Small intestine (tissue), 7 donors: ENCODE data around the gene HS6ST3. TPM values are rescaled to one million over a fixed set of nuclear protein-coding genes. Genes with fewer than 3 reads are reported as not detected.

Experiments
- DNase-seq, 2 donors: peaks; one replicate each; pipeline versions ENCODE4 v3.0.0 to v3.0.0-alpha.2; 2013
- FAIRE-seq: peaks from 2 replicates; lab custom pipeline; 2012; peaks lifted over from hg19 to GRCh38; lab: Jason Lieb, UNC
- H3K27ac ChIP-seq, 3 donors: one replicate each; pipeline ENCODE4 v1.5.1; 2013; ENCODE audit warnings: low read length in 2 of 3, mild to moderate bottlenecking in 2 of 3, control low read depth in 1 of 3, inconsistent platforms in 1 of 3, low read depth in 1 of 3, moderate library complexity in 1 of 3
- H3K27me3 ChIP-seq, 3 donors: one replicate each; pipeline ENCODE4 v1.6.1; 2013; ENCODE audit warnings: low read length in 3 of 3, inconsistent platforms in 1 of 3; ENCODE audit not compliant: control insufficient read depth in 3 of 3, insufficient read depth in 3 of 3
- H3K36me3 ChIP-seq, 3 donors: one replicate each; pipeline ENCODE4 v1.6.1; 2013; ENCODE audit warnings: low read length in 3 of 3, inconsistent platforms in 1 of 3, low read depth in 1 of 3, mild to moderate bottlenecking in 1 of 3, moderate library complexity in 1 of 3; ENCODE audit not compliant: control insufficient read depth in 3 of 3, insufficient read depth in 2 of 3
- H3K4me1 ChIP-seq, 3 donors: one replicate each; pipeline ENCODE4 v1.6.1; 2013; ENCODE audit warnings: low read length in 2 of 3, inconsistent platforms in 1 of 3, low read depth in 1 of 3, mild to moderate bottlenecking in 1 of 3, moderate library complexity in 1 of 3; ENCODE audit not compliant: control insufficient read depth in 3 of 3, insufficient read depth in 2 of 3
- H3K4me3 ChIP-seq, 3 donors: one replicate each; pipeline ENCODE4 v1.5.1; 2013; ENCODE audit warnings: low read length in 3 of 3, control low read depth in 1 of 3, inconsistent platforms in 1 of 3, low read depth in 1 of 3, mild to moderate bottlenecking in 1 of 3, moderate library complexity in 1 of 3
- H3K9me3 ChIP-seq, 2 donors: one replicate each; pipeline ENCODE4 v1.6.1; 2013; ENCODE audit warnings: low read depth in 1 of 2, low read length in 1 of 2; ENCODE audit not compliant: control insufficient read depth in 2 of 2, insufficient read depth in 1 of 2
- WGBS, 3 donors: extraction: QIAGEN DNeasy Blood & Tissue Kit; methylation state at CpG; one replicate each; pipeline ENCODE4 v1.1.7; 2013; 5-methylcytosine and 5-hydroxymethylcytosine counted together
- polyA plus RNA-seq, 4 donors: library from polyadenylated mRNA; stranded (reverse) in 3 of 4; unstranded in 1 of 4; fragments of 200-250 nt in 3 of 4; fragments of 120-200 nt in 1 of 4; gene quantifications; one replicate each; pipeline versions ENCODE4 v1.2.1 to v1.2.3, GENCODE V29; 2013
- donor health status: healthy with polysubstance abuse.
- donor health status: control.
- donor health status: control.
- donor health status: Bipolar disorder and iron deficiency.
- donor health status: healthy.

The HS6ST3 gene
- polyA plus RNA-seq, 4 donors, result under 0.01 to 0.86 (median 0.54) TPM; not detected in 1

- Histone ChIP-seq H3K27me3 (no peaks in the 10 kb centered on the region), H3K36me3 (no peaks in the 10 kb centered on the region), H3K4me1 (no peaks in the 10 kb centered on the region), H3K4me3 (no peak overlapping the region), H3K9me3 (peaks cover 0 to 6% of the 10 kb centered on the region in 2 donors), H3K27ac (no peak overlapping the region)
- WGBS, 3 donors, result 94% methylated on average over 4 of the region's 4 CpGs
- DNase-seq, result no peak
- FAIRE-seq, result no peak
Measured at GRCh38 chr13:96252903-96253302, 163.0 kb downstream of the HS6ST3 start.

- FAIRE-seq (no peak), DNase-seq (no peak)
- Histone ChIP-seq H3K36me3 (no peaks in the 10 kb centered on the region), H3K4me1 (peaks cover 0 to 27% (median 0%) of the 10 kb centered on the region in 3 donors), H3K27ac (no peak overlapping the region), H3K4me3 (no peak overlapping the region), H3K27me3 (no peaks in the 10 kb centered on the region), H3K9me3 (peaks cover 0 to 2% of the 10 kb centered on the region in 2 donors)
- WGBS, 3 donors, result 52 to 64% (median 61%) methylated on average over 1 of the region's 1 CpG
Measured at GRCh38 chr13:96273196-96273595, 183.3 kb downstream of the HS6ST3 start.

GRCh38 chr13:96274046-96274445 is 184.1 kb downstream of the HS6ST3 start:
- peaks cover 0 to 27% (median 0%) of the 10 kb centered on the region in 3 donors for H3K4me1 ChIP-seq
- FAIRE-seq (no peak), DNase-seq (no peak)
- H3K27me3 ChIP-seq, result no peaks in the 10 kb centered on the region
- no peak overlapping the region for H3K4me3 ChIP-seq
- 92 to 94% (median 92%) methylated on average over 2 of the region's 2 CpGs for WGBS, 3 donors
- H3K27ac ChIP-seq, result peak overlapping the region in 1 of 3 donors; percentile 1
- H3K36me3 ChIP-seq, result no peaks in the 10 kb centered on the region
- H3K9me3 ChIP-seq, result no peaks in the 10 kb centered on the region

DNA sequence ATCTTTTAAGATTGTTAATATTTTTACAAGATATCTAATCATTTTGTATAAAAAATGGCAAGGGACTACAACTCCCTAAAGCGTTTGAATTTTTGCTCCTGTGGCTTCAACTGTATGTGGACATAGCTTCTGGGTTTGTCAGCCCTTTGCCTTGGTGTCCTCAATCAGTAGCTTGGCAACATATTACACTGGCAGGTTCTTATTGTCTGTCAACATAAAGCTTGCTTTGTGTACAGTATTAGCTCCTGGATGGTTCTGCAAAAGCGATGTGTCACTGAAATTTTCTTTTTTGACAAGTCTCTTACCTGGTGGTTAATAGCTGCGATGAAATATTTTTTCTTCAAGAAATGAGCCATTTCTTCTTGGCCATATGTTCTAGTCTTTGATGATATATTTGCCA is 190.0 kb downstream of the HS6ST3 start:
- Histone ChIP-seq H3K4me3 (no peak overlapping the region), H3K9me3 (no peaks in the 10 kb centered on the region), H3K4me1 (no peaks in the 10 kb centered on the region), H3K27me3 (no peaks in the 10 kb centered on the region), H3K27ac (no peak overlapping the region), H3K36me3 (no peaks in the 10 kb centered on the region)
- WGBS, 3 donors, result 78 to 85% (median 84%) methylated on average over 3 of the region's 3 CpGs
- DNase-seq (peak in 1 of 2 donors; percentile 2), FAIRE-seq (no peak)

GRCh38 chr13:96284971-96285370 is 195.1 kb downstream of the HS6ST3 start:
- Histone ChIP-seq H3K4me1 (no peaks in the 10 kb centered on the region), H3K27me3 (no peaks in the 10 kb centered on the region), H3K36me3 (no peaks in the 10 kb centered on the region), H3K9me3 (no peaks in the 10 kb centered on the region), H3K27ac (no peak overlapping the region), H3K4me3 (no peak overlapping the region)
- DNase-seq (no peak), FAIRE-seq (no peak)
- WGBS, 3 donors, result 74 to 84% (median 74%) methylated on average over 4 of the region's 4 CpGs

DNA sequence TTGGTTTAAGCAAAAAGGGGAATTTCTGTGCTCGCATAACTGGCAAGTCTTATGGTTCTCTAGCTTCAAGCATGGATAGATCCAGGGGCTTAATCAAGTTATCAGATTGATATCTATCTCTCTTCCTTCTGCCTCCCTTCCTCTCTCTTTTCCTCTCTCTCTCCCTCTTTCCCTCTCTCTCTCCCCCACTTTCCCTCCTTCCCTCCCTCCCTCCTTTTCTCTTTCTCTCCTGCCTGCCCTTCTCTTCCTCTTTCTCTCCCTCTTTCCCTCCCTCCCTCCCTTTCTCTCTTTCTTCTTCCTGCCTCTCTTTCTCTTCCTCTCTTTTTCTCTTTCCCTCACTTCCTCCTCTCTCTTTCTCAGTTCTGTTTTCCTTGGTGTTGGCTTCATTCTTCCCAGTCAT is 195.8 kb downstream of the HS6ST3 start:
- WGBS, 3 donors, result 83 to 84% (median 84%) methylated on average over 1 of the region's 1 CpG
- no peaks in the 10 kb centered on the region for H3K4me1 ChIP-seq
- DNase-seq (no peak), FAIRE-seq (no peak)
- H3K27me3 ChIP-seq, result no peaks in the 10 kb centered on the region
- no peak overlapping the region for H3K4me3 ChIP-seq
- H3K27ac ChIP-seq, result no peak overlapping the region
- no peaks in the 10 kb centered on the region for H3K9me3 ChIP-seq
- no peaks in the 10 kb centered on the region for H3K36me3 ChIP-seq

GRCh38 chr13:96294930-96295881 is 205.3 kb downstream of the HS6ST3 start:
- Histone ChIP-seq H3K27me3 (no peaks in the 10 kb centered on the region), H3K4me1 (no peaks in the 10 kb centered on the region), H3K36me3 (no peaks in the 10 kb centered on the region), H3K9me3 (no peaks in the 10 kb centered on the region), H3K27ac (no peak overlapping the region), H3K4me3 (no peak overlapping the region)
- DNase-seq (no peak), FAIRE-seq (no peak)
- 61 to 84% (median 81%) methylated on average over 7 of the region's 7 CpGs for WGBS, 3 donors

GRCh38 chr13:96297360-96297759 is 207.5 kb downstream of the HS6ST3 start:
- Histone ChIP-seq H3K4me1 (no peaks in the 10 kb centered on the region), H3K27ac (no peak overlapping the region), H3K27me3 (no peaks in the 10 kb centered on the region), H3K9me3 (no peaks in the 10 kb centered on the region), H3K4me3 (no peak overlapping the region), H3K36me3 (no peaks in the 10 kb centered on the region)
- 65 to 77% (median 75%) methylated on average over 3 of the region's 3 CpGs for WGBS, 3 donors
- FAIRE-seq (no peak), DNase-seq (no peak)
